G401 (cell line): Measurements from ENCODE around the gene LONRF2. TPM values are rescaled to one million over a fixed set of nuclear protein-coding genes. Genes with fewer than 3 reads are reported as not detected.

Experiments used
- total RNA-seq: library from RNA; depleted of rRNA; stranded (reverse); fragments of >200 nt; shearing (Covaris generic); gene quantifications from 2 replicates; pipeline ENCODE4 v1.2.3, GENCODE V29; 2014; rRNA removed

The LONRF2 gene
- total RNA-seq, 1 experiment from 2014 or later = not detected

Other genes with a start within 250 kb of the LONRF2 start
- gene AFF3, start 179.9 kb downstream of the LONRF2 start, total RNA-seq = 0.62 and 3.0 TPM in 2 replicates
- 18.9 and 23.6 TPM in 2 replicates for gene CHST10, start 95.2 kb upstream of the LONRF2 start, total RNA-seq
- gene NMS, start 148.0 kb upstream of the LONRF2 start, total RNA-seq = not detected in 2 replicates
- 3.1 and 19.1 TPM in 2 replicates for gene PDCL3, start 240.5 kb upstream of the LONRF2 start, total RNA-seq